ENCODE data around the gene ARL2.

GRCh38 chr11:65021003-65021402 lies 7.0 kb downstream of the ARL2 start:
- TF ChIP-seq YY1 (IDR thresholded peaks at IDR 0.05; ENCODE audit: insufficient read depth, insufficient read length) (no peak), ZNF274 (IDR thresholded peaks at IDR 0.05; ENCODE audit: low read depth, low read length) (no peak)

Data from NT2/D1 (cell line).